ENCODE results near the gene PTPRM. TPM values are rescaled to one million over a fixed set of nuclear protein-coding genes. Genes with fewer than 3 reads are reported as not detected.

PTPRM gene
- total RNA-seq, 1 experiment from 2014 or later = 11.1 TPM

- ChIA-PET POLR2A (no interaction called here), CTCF (interaction anchor here (1.3 kb wide), 1 partner anchor 335 kb away, joined by 4 read pairs; no protein-coding TSS in a partner anchor)
- Mint-ChIP-seq H3K4me3 (no peak overlapping the region), H3K27me3 (ENCODE audit: low read depth) (no peaks in the 10 kb centered on the region), H3K36me3 (no peaks in the 10 kb centered on the region), H3K4me1 (peaks cover 59% of the 10 kb centered on the region), H3K27ac (peak overlapping the region; percentile 56; the same call in 1 of the 2 replicates), H3K9me3 (no peaks in the 10 kb centered on the region; the same call in 1 of the 2 replicates)
- no peak for TF ChIP-seq RELA (CRISPR knock-in tag; IDR thresholded peaks at IDR 0.05; ENCODE audit: borderline replicate concordance)
- TF ChIP-seq ZBTB43 (CRISPR knock-in tag; IDR thresholded peaks at IDR 0.05) = no peak
- no peak for ATAC-seq
- no peak for DNase-seq (ENCODE audit: low spot score)
Measured at GRCh38 chr18:7607540-7608173, 40.5 kb downstream of the PTPRM start.

- Mint-ChIP-seq H3K4me1 (peaks cover 56% of the 10 kb centered on the region), H3K4me3 (no peak overlapping the region), H3K27ac (no peak overlapping the region), H3K9me3 (no peaks in the 10 kb centered on the region; the same call in 1 of the 2 replicates), H3K36me3 (no peaks in the 10 kb centered on the region), H3K27me3 (ENCODE audit: low read depth) (no peaks in the 10 kb centered on the region)
- no peak for ATAC-seq
- CTCF ChIA-PET = interaction anchor here (0.8 to 1.3 kb wide), 2 partner anchors 16 to 335 kb away, joined by 3 to 4 read pairs; no protein-coding TSS in a partner anchor
- no peak for DNase-seq (ENCODE audit: low spot score)
- no peak for TF ChIP-seq PREB (CRISPR knock-in tag; IDR thresholded peaks at IDR 0.05; ENCODE audit: borderline replicate concordance)
- TF ChIP-seq SMAD4 (CRISPR knock-in tag; IDR thresholded peaks at IDR 0.05) = no peak
- no peak for TF ChIP-seq ZNF512 (CRISPR knock-in tag; IDR thresholded peaks at IDR 0.05; ENCODE audit: borderline replicate concordance)
- TF ChIP-seq CREM (CRISPR knock-in tag; IDR thresholded peaks at IDR 0.05) = no peak
- TF ChIP-seq AR (CRISPR knock-in tag; IDR thresholded peaks at IDR 0.05) = no peak
- TF ChIP-seq SMAD3 (CRISPR knock-in tag; IDR thresholded peaks at IDR 0.05; ENCODE audit: borderline replicate concordance) = no peak
- TF ChIP-seq ARID4B (CRISPR knock-in tag; IDR thresholded peaks at IDR 0.05; ENCODE audit: borderline replicate concordance) = no peak
- no peak for TF ChIP-seq E2F4 (CRISPR knock-in tag; IDR thresholded peaks at IDR 0.05; ENCODE audit: borderline replicate concordance, low read depth)
- no peak for TF ChIP-seq ZNF416 (CRISPR knock-in tag; IDR thresholded peaks at IDR 0.05)
- TF ChIP-seq ZSCAN18 (CRISPR knock-in tag; IDR thresholded peaks at IDR 0.05) = no peak
- TF ChIP-seq FOXP1 (CRISPR knock-in tag; IDR thresholded peaks at IDR 0.05; ENCODE audit: borderline replicate concordance) = no peak
- POLR2A ChIA-PET = no interaction called here
Measured at GRCh38 chr18:7608174-7608550, 41.0 kb downstream of the PTPRM start.
